GOT3 (cell line): ENCODE results near the gene KRT5.
"Not testable (repeated sequence)": the region's sequence is repeated elsewhere in the genome, so short reads cannot be mapped to it uniquely, and the experiment has no call there.

Experiments used
- DNase-seq: peaks from one replicate; lab custom pipeline; 2025; ENCODE audit warnings: mixed read lengths; lab: John Stamatoyannopoulos, UW

The KRT5 gene

GRCh38 chr12:52494518-52494917 is 25.7 kb downstream of the KRT5 start:
- no peak for DNase-seq

DNA sequence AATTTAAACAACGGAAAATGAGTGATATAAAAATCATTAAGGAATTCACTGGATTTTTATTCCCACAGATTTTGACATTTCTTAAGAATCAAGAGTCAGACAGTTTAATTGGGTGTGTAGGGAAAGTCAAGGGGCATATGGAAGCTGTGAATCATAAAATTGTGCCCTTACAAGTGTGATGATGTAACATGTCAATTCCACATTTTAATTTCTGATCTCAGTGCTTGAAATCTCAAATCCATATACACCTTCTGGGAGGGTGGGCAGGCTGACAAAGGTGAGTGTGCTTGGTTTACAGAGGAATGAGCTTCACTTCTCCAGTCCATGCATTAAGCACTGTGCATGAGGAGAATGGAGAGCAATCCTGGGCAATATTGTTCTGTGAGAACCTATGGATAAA is 26.1 kb downstream of the KRT5 start:
- DNase-seq = no peak

- no peak for DNase-seq
Measured at GRCh38 chr12:52493172-52493571, 27.0 kb downstream of the KRT5 start, which contains the start of gene KRT6A. Gene KRT6A (minus strand): TSS chr12:52493257. CDS start chr12:52493188, 69 bp downstream.

DNA sequence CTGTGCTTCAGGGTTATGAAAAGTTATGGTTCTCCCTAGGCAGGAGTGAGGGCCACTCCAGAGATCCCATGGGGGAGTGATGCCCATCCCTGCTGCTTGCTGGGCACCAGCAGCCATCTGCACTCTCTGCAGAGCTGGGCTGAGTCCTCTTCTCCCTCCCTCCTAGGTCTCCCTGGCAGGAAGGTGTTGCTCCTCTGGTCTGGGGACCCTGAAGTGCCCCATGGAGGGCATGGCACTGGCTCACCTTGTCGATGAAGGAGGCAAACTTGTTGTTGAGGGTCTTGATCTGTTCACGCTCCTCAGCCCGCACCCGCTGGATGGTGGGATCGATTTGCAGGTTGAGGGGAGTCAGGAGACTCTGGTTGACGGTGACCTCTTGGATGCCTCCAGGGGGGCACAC is 27.8 kb downstream of the KRT5 start:
- not testable (repeated sequence) for DNase-seq

DNA sequence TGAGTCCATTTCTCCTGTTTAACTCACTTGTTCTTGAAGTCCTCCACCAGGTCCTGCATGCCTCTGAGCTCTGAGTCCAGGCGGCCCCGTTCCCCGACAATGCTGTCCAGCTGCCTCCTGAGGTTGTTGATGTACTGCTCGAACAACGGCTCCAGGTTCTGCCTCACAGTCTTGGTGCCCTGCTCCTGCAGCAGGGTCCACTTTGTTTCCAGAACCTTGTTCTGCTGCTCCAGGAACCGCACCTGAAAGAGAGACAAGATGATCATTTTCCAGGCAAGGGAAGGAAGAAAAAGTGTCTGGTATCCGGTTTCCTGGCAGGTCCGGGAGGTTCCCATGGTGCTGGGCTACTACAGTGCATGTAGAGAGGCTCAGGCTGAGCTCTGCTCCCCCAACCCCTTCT is 28.7 kb downstream of the KRT5 start:
- DNase-seq = not testable (repeated sequence)

DNA sequence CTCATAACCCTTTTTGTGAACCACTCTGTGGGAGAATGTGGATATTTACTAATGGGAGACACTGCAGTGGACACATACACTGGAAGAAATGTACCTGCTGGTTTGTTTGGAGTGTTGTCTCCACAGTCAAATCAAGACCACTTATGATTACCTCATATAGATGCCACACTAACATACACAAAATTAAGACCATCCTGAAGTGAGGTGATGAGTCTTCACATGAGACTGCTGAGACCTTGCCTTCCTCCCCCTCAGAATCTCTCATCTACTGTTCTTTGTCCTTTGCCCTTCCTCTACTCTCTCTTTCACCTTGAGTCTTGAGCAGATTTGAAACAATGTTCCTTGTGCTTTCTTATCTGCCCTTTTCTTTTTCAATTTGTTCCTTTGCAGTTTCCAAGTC is 31.5 kb downstream of the KRT5 start:
- no peak for DNase-seq

DNA sequence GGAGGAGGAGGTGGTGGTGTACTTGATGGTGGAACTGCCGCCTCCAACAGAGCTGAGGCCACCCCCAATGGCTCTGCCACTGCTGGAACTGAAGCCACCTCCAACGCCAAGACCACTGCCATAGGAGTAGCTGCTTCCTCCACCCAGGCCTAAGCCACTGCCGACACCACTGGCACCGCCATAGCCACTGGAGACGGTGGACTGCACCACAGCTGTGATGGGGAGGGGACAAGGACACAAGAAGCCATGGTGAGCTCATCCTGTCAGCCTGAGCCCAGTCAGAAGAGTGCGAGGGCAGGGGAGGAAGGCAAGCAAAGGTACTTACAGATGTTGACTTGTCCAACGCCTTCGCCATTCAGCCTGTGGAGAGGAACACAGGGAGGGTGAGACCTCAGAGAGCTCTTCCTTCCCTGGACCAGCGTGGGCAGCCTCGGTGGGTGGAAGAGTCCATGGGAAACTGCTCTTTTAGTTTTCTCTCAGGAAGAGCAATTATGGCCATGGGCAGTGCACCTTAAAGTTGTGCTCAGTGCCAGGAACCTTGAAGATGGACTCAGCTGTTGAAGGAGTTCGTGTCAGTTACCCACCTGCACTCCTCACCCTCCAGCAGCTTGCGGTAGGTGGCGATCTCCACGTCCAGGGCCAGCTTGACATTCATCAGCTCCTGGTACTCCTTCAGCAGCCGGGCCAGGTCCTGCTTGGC is 32.3 kb downstream of the KRT5 start:
- not testable (repeated sequence) for DNase-seq

- DNase-seq = no peak
Measured at GRCh38 chr12:52487211-52487610, 33.0 kb downstream of the KRT5 start.

DNA sequence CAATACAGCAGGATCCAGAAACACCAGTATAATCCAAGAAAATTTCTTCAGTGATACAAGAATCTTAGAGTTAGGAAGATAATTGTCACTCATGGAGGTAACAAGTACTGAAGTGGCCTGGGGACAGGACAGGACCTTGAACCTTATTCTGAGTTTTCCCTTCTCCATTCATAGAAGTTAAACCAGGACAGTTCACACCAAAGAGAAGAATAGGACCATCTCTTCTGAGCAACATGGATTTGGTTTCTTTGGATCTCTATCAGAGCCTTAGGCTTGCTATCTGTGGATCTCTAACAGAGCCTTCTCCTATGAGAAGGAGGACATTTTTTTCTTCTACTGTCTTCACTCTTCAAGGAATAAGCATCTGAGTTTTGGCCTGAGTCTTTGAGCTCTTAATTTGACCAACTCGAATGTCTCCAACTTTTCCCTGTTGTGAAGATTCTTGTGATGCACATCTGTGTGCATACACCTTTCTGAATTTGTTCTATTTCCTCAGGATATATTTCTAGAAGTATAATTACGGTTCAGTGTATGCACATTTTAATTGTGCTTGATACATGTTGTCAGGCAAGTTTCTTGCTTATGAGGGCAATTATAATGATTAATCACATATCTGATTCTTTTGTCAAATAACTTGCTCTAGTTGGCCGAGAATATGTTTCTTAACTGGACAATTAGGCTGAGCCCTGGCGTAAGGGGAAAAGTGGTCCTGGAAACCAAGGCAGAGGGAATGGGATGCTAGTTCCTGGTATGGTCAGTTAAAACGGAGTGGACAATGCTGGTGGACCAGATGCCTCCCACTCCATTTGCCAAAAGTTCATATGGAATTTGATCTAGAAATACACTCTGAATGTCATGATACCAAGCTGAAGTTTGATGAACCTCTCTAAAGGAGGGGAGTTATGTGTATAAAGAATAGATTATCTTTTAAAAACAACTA is 33.8 kb downstream of the KRT5 start:
- DNase-seq = no peak

DNA sequence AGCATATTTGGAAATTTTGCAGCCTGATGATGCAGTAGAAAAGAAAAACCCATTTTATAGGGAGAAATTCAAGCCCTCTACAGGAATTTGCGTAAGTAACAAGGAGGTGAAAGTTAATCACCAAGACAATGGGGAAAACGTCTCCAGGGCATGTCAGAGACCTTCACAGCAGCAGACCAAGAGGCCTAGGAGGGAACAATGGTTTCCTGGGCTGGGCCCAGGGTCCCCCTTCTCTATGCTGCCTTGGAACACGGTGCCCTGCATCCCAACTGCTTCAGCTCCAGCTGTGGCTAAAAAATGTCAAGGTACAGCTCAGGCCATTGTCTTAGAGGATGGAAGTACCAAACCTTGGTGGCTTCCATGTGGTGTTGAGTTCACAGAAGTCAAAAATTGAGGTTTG is 40.1 kb downstream of the KRT5 start:
- DNase-seq = no peak

- DNase-seq = no peak
Measured at GRCh38 chr12:52477651-52478050, 42.5 kb downstream of the KRT5 start.

- no peak for DNase-seq
Measured at GRCh38 chr12:52474212-52474611, 46.0 kb downstream of the KRT5 start.

- no peak for DNase-seq
Measured at GRCh38 chr12:52473768-52474167, 46.4 kb downstream of the KRT5 start, which contains the start of gene KRT6C. Gene KRT6C (minus strand): TSS chr12:52473805. CDS start chr12:52473737, 68 bp downstream.

GRCh38 chr12:52469853-52470252 is 50.3 kb downstream of the KRT5 start:
- no peak for DNase-seq

DNA sequence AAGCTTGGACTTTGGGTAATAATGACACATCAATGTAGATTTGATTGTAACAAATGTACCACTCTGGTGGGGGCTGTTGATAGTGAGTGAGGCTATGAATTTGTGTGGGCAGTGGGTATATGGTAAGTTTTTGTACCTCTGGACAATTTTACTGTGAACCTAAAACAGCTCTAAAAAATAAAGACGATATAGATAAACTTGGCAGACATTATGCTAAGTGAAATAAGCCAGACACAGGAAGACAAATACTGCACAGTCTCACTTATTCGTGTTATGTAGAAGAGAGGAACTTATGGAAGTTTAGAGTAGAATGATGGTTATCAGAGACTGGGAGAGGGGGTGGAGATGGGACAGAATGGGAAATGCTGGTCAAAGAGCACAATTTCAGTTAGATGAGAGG is 55.3 kb downstream of the KRT5 start:
- DNase-seq = no peak
